ENCODE measurements around the gene ITSN1.

ITSN1 gene

GRCh38 chr21:33680870-33681269 lies 38.6 kb downstream of the ITSN1 start:
- no peak for DNase-seq (ENCODE audit: low read depth)

GRCh38 chr21:33682992-33683627 lies 40.8 kb downstream of the ITSN1 start:
- no peak for DNase-seq (ENCODE audit: low read depth)
- TF ChIP-seq, protein P1, sequence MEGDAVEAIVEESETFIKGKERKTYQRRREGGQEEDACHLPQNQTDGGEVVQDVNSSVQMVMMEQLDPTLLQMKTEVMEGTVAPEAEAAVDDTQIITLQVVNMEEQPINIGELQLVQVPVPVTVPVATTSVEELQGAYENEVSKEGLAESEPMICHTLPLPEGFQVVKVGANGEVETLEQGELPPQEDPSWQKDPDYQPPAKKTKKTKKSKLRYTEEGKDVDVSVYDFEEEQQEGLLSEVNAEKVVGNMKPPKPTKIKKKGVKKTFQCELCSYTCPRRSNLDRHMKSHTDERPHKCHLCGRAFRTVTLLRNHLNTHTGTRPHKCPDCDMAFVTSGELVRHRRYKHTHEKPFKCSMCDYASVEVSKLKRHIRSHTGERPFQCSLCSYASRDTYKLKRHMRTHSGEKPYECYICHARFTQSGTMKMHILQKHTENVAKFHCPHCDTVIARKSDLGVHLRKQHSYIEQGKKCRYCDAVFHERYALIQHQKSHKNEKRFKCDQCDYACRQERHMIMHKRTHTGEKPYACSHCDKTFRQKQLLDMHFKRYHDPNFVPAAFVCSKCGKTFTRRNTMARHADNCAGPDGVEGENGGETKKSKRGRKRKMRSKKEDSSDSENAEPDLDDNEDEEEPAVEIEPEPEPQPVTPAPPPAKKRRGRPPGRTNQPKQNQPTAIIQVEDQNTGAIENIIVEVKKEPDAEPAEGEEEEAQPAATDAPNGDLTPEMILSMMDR (IDR thresholded peaks at IDR 0.05; ENCODE audit: control insufficient read depth, extremely low read depth, insufficient read depth): no peak
- no peak overlapping the region for H3K4me3 ChIP-seq (ENCODE audit: low read depth, low read length)

More at GRCh38 chr21:33680870-33681269, 38.6 kb downstream of the ITSN1 start:
- TF ChIP-seq, protein P1 (IDR thresholded peaks at IDR 0.05; ENCODE audit: control insufficient read depth, extremely low read depth, insufficient read depth): no peak
- H3K4me3 ChIP-seq (ENCODE audit: low read depth, low read length): no peak overlapping the region

DNA sequence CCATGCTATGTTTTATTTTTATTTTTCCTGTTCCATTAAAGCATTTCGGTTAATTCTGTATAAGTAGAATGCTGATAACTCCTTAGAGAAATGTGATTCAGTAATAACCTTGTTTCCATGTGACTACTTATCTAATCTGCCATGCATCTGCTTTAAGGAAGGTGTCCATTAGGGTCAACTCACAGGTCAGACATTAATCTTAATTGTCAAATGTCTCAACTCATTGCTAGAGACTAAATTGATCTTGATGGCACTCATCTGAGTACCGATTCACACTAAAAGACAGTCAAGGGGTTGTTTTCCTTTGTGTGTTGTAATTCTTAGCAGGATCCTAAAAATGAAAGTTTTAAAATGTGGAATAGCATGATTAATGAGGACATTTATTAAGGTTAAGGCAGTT lies 41.8 kb downstream of the ITSN1 start:
- no peak overlapping the region for H3K4me3 ChIP-seq (ENCODE audit: low read depth, low read length)
- DNase-seq (ENCODE audit: low read depth): no peak
- TF ChIP-seq, protein P1 (IDR thresholded peaks at IDR 0.05; ENCODE audit: control insufficient read depth, extremely low read depth, insufficient read depth): no peak

- no peak for DNase-seq (ENCODE audit: low read depth)
- TF ChIP-seq, protein P1 (IDR thresholded peaks at IDR 0.05; ENCODE audit: control insufficient read depth, extremely low read depth, insufficient read depth): no peak
- no peak overlapping the region for H3K4me3 ChIP-seq (ENCODE audit: low read depth, low read length)
These were observed 42.7 kb downstream of the ITSN1 start for GRCh38 chr21:33684923-33685560.

DNA sequence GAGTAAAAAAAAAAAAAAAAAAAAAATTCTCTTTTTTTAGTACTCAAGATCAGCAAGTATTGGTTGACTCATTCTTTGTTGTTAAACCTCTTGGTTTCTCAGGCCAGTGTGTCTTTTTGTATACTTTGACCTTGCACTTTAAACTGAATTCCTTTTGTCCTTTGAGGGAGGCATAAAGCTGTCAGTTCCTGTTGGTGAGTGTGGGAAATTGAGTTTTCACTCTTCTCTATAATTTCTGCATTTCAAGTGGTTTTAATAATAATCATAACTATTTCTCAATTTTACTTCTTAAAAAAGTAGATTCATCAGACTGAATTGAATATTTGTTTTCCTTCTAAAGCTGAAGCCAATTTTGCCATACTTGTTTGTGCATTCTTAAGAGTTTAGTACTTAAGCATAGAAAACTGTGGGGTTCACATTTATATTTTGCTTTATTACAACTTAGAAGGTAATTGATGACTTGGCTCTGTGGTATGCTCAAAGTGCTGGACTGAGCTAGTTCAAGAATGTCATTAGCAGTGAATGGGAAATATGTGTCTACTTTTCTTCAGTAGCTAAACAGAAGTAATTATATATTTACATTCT lies 43.4 kb downstream of the ITSN1 start:
- H3K4me3 ChIP-seq (ENCODE audit: low read depth, low read length): no peak overlapping the region
- DNase-seq (ENCODE audit: low read depth): no peak
- TF ChIP-seq, protein P1 (IDR thresholded peaks at IDR 0.05; ENCODE audit: control insufficient read depth, extremely low read depth, insufficient read depth): no peak

DNA sequence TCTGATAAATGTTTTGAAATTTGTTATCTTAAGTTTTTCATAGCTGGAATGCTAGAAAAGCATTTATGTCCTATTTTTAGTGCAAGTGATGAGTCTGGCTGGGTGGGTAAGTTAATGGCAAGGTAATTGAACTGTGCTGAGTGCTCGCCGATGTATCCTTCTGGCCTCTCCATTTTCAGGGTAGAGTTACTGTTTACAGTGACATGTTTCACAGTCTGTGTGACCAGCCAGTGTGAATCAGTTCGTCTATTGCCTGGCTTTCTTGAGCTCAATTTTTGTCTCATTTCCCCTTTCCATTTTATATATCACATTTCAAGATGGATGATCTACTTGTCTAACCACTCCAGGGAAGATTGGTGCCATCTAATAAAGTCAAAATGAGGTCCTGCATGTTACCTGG lies 44.1 kb downstream of the ITSN1 start:
- H3K4me3 ChIP-seq (ENCODE audit: low read depth, low read length): no peak overlapping the region
- TF ChIP-seq, protein P1 (IDR thresholded peaks at IDR 0.05; ENCODE audit: control insufficient read depth, extremely low read depth, insufficient read depth): no peak
- DNase-seq (ENCODE audit: low read depth): no peak

All from LNCaP clone FGC (cell line).